Mesendoderm (in vitro differentiated cells): ENCODE measurements around the gene TGFBR1.

ENCODE experiments used
- DNase-seq: peaks from one replicate; pipeline ENCODE4 v3.0.0; 2013
- H2AK5ac ChIP-seq: 2 replicates; pipeline ENCODE4 v1.6.1; 2013; ENCODE audit warnings: low read length, inconsistent platforms
- H2BK120ac ChIP-seq: 2 replicates; pipeline ENCODE4 v1.6.1; 2013; ENCODE audit warnings: low read depth, mild to moderate bottlenecking, low read length, moderate library complexity, mixed read lengths
- H2BK15ac ChIP-seq: replicated peaks from 2 replicates; pipeline ENCODE4 v1.6.1; 2013; ENCODE audit warnings: low read depth, mild to moderate bottlenecking, moderate library complexity
- H2BK5ac ChIP-seq: 2 replicates; pipeline ENCODE4 v1.6.1; 2013; ENCODE audit warnings: low read length, inconsistent platforms
- H3K18ac ChIP-seq: 2 replicates; pipeline ENCODE4 v1.6.1; 2013; ENCODE audit warnings: mild to moderate bottlenecking, low read length, mixed read lengths
- H3K23ac ChIP-seq: one replicate; pipeline ENCODE4 v1.6.1; 2013; ENCODE audit warnings: low read length
- H3K27ac ChIP-seq: 2 replicates; pipeline ENCODE4 v1.5.1; 2013; ENCODE audit warnings: low read depth, mild to moderate bottlenecking, inconsistent platforms, low read length, moderate library complexity
- H3K27me3 ChIP-seq: 2 replicates; pipeline ENCODE4 v1.6.1; 2013; ENCODE audit warnings: low read length, control low read depth, mild to moderate bottlenecking, inconsistent platforms; ENCODE audit not compliant: insufficient read depth, poor library complexity
- H3K36me3 ChIP-seq: 2 replicates; pipeline ENCODE4 v1.6.1; 2013; ENCODE audit warnings: low read length, inconsistent platforms; ENCODE audit not compliant: control insufficient read depth, insufficient read depth
- H3K4ac ChIP-seq: one replicate; pipeline ENCODE4 v1.6.1; 2013; ENCODE audit warnings: low read depth, mild to moderate bottlenecking, low read length, moderate library complexity
- H3K4me1 ChIP-seq: 2 replicates; pipeline ENCODE4 v1.6.1; 2013; ENCODE audit warnings: low read depth, low read length, inconsistent platforms; ENCODE audit not compliant: control insufficient read depth
- H3K4me2 ChIP-seq: 2 replicates; pipeline ENCODE4 v1.6.1; 2013; ENCODE audit warnings: low read length
- H3K4me3 ChIP-seq: 2 replicates; pipeline ENCODE4 v1.5.1; 2013; ENCODE audit warnings: mild to moderate bottlenecking, low read length
- H3K56ac ChIP-seq: one replicate; pipeline ENCODE4 v1.6.1; 2013; ENCODE audit warnings: low read length
- H3K79me1 ChIP-seq: 2 replicates; pipeline ENCODE4 v1.6.1; 2013; ENCODE audit warnings: low read length, inconsistent platforms
- H3K79me2 ChIP-seq: 2 replicates; pipeline ENCODE4 v1.6.1; 2013; ENCODE audit warnings: mild to moderate bottlenecking, low read length; ENCODE audit not compliant: control insufficient read depth, insufficient read depth
- H3K9ac ChIP-seq: 2 replicates; pipeline ENCODE4 v1.6.1; 2013; ENCODE audit warnings: low read length, inconsistent platforms
- H4K5ac ChIP-seq: one replicate; pipeline ENCODE4 v1.6.1; 2013; ENCODE audit warnings: low read length
- H4K8ac ChIP-seq: one replicate; pipeline ENCODE4 v1.6.1; 2013; ENCODE audit warnings: low read depth, mild to moderate bottlenecking, control low read depth, low read length, moderate library complexity
- WGBS: extraction: QIAGEN DNeasy Blood & Tissue Kit; methylation state at CpG from one replicate; pipeline ENCODE4 v1.1.7; 2013; ENCODE audit warnings: low lambda C conversion rate, missing lambda C conversion rate; ENCODE audit not compliant: insufficient coverage; ENCODE audit errors: extremely low coverage; 5-methylcytosine and 5-hydroxymethylcytosine counted together

TGFBR1 gene

GRCh38 chr9:99140685-99141314 is 35.9 kb downstream of the TGFBR1 start:
- WGBS, result no CpG with 5 or more reads among the region's 2 CpGs
- Histone ChIP-seq H3K27me3 (no peaks in the 10 kb centered on the region), H4K5ac (no peak overlapping the region), H3K23ac (no peak overlapping the region), H3K9ac (no peak overlapping the region), H3K4me2 (no peak overlapping the region), H2BK15ac (no peak overlapping the region), H2BK120ac (no peak overlapping the region), H3K56ac (no peak overlapping the region), H2AK5ac (no peak overlapping the region), H3K79me2 (no peaks in the 10 kb centered on the region), H3K27ac (no peak overlapping the region), H2BK5ac (no peak overlapping the region), H3K4me3 (no peak overlapping the region), H3K4ac (no peak overlapping the region), H3K79me1 (no peaks in the 10 kb centered on the region), H3K4me1 (no peaks in the 10 kb centered on the region), H3K18ac (no peak overlapping the region), H4K8ac (no peak overlapping the region), H3K36me3 (peaks cover 1% of the 10 kb centered on the region)
- DNase-seq, result peak; percentile 87

DNA sequence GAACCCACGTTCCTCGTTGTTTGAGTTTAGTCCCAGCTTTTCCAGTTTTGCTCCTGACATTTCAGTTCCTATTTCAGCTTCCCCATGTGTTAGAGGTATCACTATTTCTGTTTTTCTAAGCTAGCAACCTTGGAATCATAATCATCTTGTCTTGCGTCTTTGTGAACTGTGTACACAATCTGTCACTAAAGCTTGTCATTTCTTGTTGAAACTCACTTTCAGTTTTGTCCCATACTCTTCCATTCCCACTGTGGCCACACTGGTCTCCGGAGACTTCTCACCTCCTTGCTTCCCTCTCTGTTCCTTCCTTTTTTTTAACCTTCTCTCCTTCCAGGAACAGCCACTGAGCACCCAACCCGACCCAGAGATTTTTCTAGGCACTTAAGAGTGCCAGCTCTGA is 36.9 kb downstream of the TGFBR1 start:
- H3K4me1 ChIP-seq, result no peaks in the 10 kb centered on the region
- no peaks in the 10 kb centered on the region for H3K79me1 ChIP-seq
- H3K27ac ChIP-seq, result no peak overlapping the region
- H4K5ac ChIP-seq, result no peak overlapping the region
- no peak overlapping the region for H3K23ac ChIP-seq
- H3K4ac ChIP-seq, result no peak overlapping the region
- no peak overlapping the region for H3K56ac ChIP-seq
- H2BK15ac ChIP-seq, result no peak overlapping the region
- H3K79me2 ChIP-seq, result no peaks in the 10 kb centered on the region
- no peak for DNase-seq
- no peak overlapping the region for H3K9ac ChIP-seq
- H2AK5ac ChIP-seq, result no peak overlapping the region
- no peak overlapping the region for H3K18ac ChIP-seq
- no peak overlapping the region for H2BK5ac ChIP-seq
- no peak overlapping the region for H3K4me3 ChIP-seq
- no peak overlapping the region for H3K4me2 ChIP-seq
- H2BK120ac ChIP-seq, result no peak overlapping the region
- H4K8ac ChIP-seq, result no peak overlapping the region
- no peaks in the 10 kb centered on the region for H3K27me3 ChIP-seq
- no CpG with 5 or more reads among the region's 5 CpGs for WGBS
- H3K36me3 ChIP-seq, result peaks cover 1% of the 10 kb centered on the region

- Histone ChIP-seq H3K9ac (no peak overlapping the region), H3K27ac (no peak overlapping the region), H3K23ac (no peak overlapping the region), H3K79me1 (no peaks in the 10 kb centered on the region), H2BK120ac (no peak overlapping the region), H4K8ac (no peak overlapping the region), H3K4ac (no peak overlapping the region), H2AK5ac (no peak overlapping the region), H3K4me3 (no peak overlapping the region), H3K4me2 (no peak overlapping the region), H3K18ac (no peak overlapping the region), H2BK15ac (no peak overlapping the region), H3K4me1 (no peaks in the 10 kb centered on the region), H3K36me3 (peaks cover 1% of the 10 kb centered on the region), H2BK5ac (no peak overlapping the region), H3K56ac (no peak overlapping the region), H3K27me3 (no peaks in the 10 kb centered on the region), H3K79me2 (no peaks in the 10 kb centered on the region), H4K5ac (no peak overlapping the region)
- WGBS, result no CpG with 5 or more reads among the region's 4 CpGs
- DNase-seq, result no peak
These were observed 37.4 kb downstream of the TGFBR1 start for GRCh38 chr9:99142275-99142674.

- no peak overlapping the region for H3K4me2 ChIP-seq
- no peak overlapping the region for H3K18ac ChIP-seq
- no peaks in the 10 kb centered on the region for H3K4me1 ChIP-seq
- no peak overlapping the region for H3K4me3 ChIP-seq
- no peak overlapping the region for H3K23ac ChIP-seq
- no peak overlapping the region for H3K9ac ChIP-seq
- no peaks in the 10 kb centered on the region for H3K79me2 ChIP-seq
- WGBS, result no CpG with 5 or more reads among the region's 3 CpGs
- no peak overlapping the region for H2AK5ac ChIP-seq
- no peak overlapping the region for H3K56ac ChIP-seq
- DNase-seq, result no peak
- no peak overlapping the region for H2BK5ac ChIP-seq
- H3K4ac ChIP-seq, result no peak overlapping the region
- no peak overlapping the region for H3K27ac ChIP-seq
- no peak overlapping the region for H4K5ac ChIP-seq
- no peaks in the 10 kb centered on the region for H3K27me3 ChIP-seq
- no peak overlapping the region for H4K8ac ChIP-seq
- H3K36me3 ChIP-seq, result peaks cover 3% of the 10 kb centered on the region
- no peak overlapping the region for H2BK15ac ChIP-seq
- H2BK120ac ChIP-seq, result no peak overlapping the region
- no peaks in the 10 kb centered on the region for H3K79me1 ChIP-seq
These were observed 38.7 kb downstream of the TGFBR1 start for GRCh38 chr9:99143655-99144054.

GRCh38 chr9:99144966-99145365 is 40.1 kb downstream of the TGFBR1 start:
- Histone ChIP-seq H3K9ac (no peak overlapping the region), H2BK120ac (no peak overlapping the region), H3K4ac (no peak overlapping the region), H4K8ac (no peak overlapping the region), H3K4me1 (no peaks in the 10 kb centered on the region), H3K18ac (no peak overlapping the region), H2BK15ac (no peak overlapping the region), H4K5ac (no peak overlapping the region), H3K79me1 (no peaks in the 10 kb centered on the region), H2AK5ac (no peak overlapping the region), H3K27ac (no peak overlapping the region), H3K79me2 (no peaks in the 10 kb centered on the region), H3K27me3 (no peaks in the 10 kb centered on the region), H3K36me3 (peaks cover 3% of the 10 kb centered on the region), H3K4me3 (no peak overlapping the region), H3K4me2 (no peak overlapping the region), H3K56ac (no peak overlapping the region), H2BK5ac (no peak overlapping the region), H3K23ac (no peak overlapping the region)
- no CpG with 5 or more reads among the region's 4 CpGs for WGBS
- DNase-seq, result no peak

- H2BK120ac ChIP-seq, result no peak overlapping the region
- H3K23ac ChIP-seq, result no peak overlapping the region
- no peaks in the 10 kb centered on the region for H3K79me2 ChIP-seq
- no peak overlapping the region for H3K27ac ChIP-seq
- H3K4me1 ChIP-seq, result no peaks in the 10 kb centered on the region
- H3K36me3 ChIP-seq, result peaks cover 3% of the 10 kb centered on the region
- H3K9ac ChIP-seq, result no peak overlapping the region
- DNase-seq, result no peak
- H2AK5ac ChIP-seq, result no peak overlapping the region
- no peaks in the 10 kb centered on the region for H3K79me1 ChIP-seq
- no peak overlapping the region for H4K8ac ChIP-seq
- no peak overlapping the region for H2BK15ac ChIP-seq
- H3K56ac ChIP-seq, result no peak overlapping the region
- H2BK5ac ChIP-seq, result no peak overlapping the region
- H3K4me3 ChIP-seq, result no peak overlapping the region
- no peaks in the 10 kb centered on the region for H3K27me3 ChIP-seq
- no peak overlapping the region for H4K5ac ChIP-seq
- H3K18ac ChIP-seq, result no peak overlapping the region
- H3K4me2 ChIP-seq, result no peak overlapping the region
- H3K4ac ChIP-seq, result no peak overlapping the region
- WGBS, result no CpG with 5 or more reads among the region's 4 CpGs
These were observed 41.7 kb downstream of the TGFBR1 start for GRCh38 chr9:99146574-99146973.
